Type B pancreatic cell (in vitro differentiated cells): Measurements from ENCODE around the gene PPM1F. TPM values are rescaled to one million over a fixed set of nuclear protein-coding genes. Genes with fewer than 3 reads are reported as not detected.

Experiments used
- DNase-seq: peaks from one replicate; pipeline ENCODE4 v3.0.0; 2021; ENCODE audit warnings: mixed read lengths; ENCODE audit not compliant: unreplicated experiment; ENCODE audit errors: extremely low spot score
- H3K27ac Mint-ChIP-seq: 2 replicates; pipeline ENCODE4 v1.8.0; 2021; ENCODE audit warnings: mild to moderate bottlenecking, mixed read lengths
- H3K27me3 Mint-ChIP-seq: 2 replicates; pipeline ENCODE4 v1.8.0; 2021; ENCODE audit warnings: mixed read lengths
- H3K36me3 Mint-ChIP-seq: 2 replicates; pipeline ENCODE4 v1.8.0; 2021; ENCODE audit warnings: mixed read lengths
- H3K4me1 Mint-ChIP-seq: one replicate; pipeline ENCODE4 v1.8.0; 2021; ENCODE audit warnings: mixed read lengths; ENCODE audit not compliant: unreplicated experiment
- H3K4me3 Mint-ChIP-seq: 2 replicates; pipeline ENCODE4 v1.8.0; 2021; ENCODE audit warnings: mild to moderate bottlenecking, mixed read lengths
- H3K9me3 Mint-ChIP-seq: 2 replicates; pipeline ENCODE4 v1.8.0; 2021; ENCODE audit warnings: mixed read lengths
- total RNA-seq: library from RNA; stranded (reverse); gene quantifications from 2 replicates; pipeline ENCODE4 v1.2.1, GENCODE V29; 2021; ENCODE audit warnings: low replicate concordance
- TF ChIP-seq, protein P1 (sequence below): fragments of 200-600 bp; sonication (generic); conservative IDR thresholded peaks from 2 replicates; pipeline ENCODE4 v1.5.0; 2021; ENCODE audit warnings: antibody characterized with exemption, mild to moderate bottlenecking

Gene PPM1F
- total RNA-seq, 1 donor from 2014 or later: 25.1 TPM

DNA sequence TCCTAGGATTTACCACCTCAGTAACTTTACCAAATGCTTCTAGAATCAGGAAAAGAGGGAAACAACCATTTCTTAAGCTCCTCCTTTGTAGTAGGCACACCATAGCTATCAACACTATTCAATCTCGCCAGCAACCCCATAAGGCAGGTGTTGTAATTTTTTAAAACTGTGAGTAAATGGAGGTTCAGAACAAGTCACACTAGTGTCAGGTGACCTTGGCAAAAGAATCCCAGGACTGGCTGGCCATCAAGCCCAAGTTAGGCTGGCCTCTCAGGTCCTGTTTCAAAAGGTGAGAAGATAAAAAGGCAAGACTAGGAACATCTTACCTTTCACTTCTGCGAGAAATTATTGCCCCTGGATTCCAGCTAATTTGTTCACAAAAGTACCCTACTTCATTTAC is 29.2 kb upstream of the PPM1F start:
- DNase-seq: no peak
- H3K27me3 Mint-ChIP-seq: no peaks in the 10 kb centered on the region
- H3K4me1 Mint-ChIP-seq: peaks cover 15% of the 10 kb centered on the region
- TF ChIP-seq, protein P1, sequence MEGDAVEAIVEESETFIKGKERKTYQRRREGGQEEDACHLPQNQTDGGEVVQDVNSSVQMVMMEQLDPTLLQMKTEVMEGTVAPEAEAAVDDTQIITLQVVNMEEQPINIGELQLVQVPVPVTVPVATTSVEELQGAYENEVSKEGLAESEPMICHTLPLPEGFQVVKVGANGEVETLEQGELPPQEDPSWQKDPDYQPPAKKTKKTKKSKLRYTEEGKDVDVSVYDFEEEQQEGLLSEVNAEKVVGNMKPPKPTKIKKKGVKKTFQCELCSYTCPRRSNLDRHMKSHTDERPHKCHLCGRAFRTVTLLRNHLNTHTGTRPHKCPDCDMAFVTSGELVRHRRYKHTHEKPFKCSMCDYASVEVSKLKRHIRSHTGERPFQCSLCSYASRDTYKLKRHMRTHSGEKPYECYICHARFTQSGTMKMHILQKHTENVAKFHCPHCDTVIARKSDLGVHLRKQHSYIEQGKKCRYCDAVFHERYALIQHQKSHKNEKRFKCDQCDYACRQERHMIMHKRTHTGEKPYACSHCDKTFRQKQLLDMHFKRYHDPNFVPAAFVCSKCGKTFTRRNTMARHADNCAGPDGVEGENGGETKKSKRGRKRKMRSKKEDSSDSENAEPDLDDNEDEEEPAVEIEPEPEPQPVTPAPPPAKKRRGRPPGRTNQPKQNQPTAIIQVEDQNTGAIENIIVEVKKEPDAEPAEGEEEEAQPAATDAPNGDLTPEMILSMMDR: no peak
- no peaks in the 10 kb centered on the region for H3K36me3 Mint-ChIP-seq
- peak overlapping the region; percentile 90 for H3K4me3 Mint-ChIP-seq
- H3K27ac Mint-ChIP-seq: peak overlapping the region; percentile 75
- H3K9me3 Mint-ChIP-seq: no peaks in the 10 kb centered on the region

DNA sequence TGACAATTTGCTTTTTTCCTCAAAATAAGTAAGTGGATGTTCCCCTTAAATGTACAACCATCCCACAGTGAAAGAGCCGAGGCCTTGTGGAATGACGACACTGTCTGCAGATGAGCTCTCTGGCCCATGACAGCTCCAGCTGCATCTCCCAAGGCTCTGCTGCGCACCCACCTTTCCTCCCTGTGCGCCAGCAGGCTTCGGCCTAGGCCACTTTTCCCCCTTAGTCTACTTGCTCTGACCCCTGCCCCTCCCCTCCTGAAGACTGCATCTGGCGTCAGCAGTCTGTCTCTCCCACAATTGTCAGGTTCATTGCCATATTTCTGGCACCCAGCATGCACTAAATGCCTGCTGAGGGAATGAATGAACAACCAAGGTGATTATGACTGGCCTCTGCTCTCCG is 27.9 kb upstream of the PPM1F start:
- no peak overlapping the region for H3K4me3 Mint-ChIP-seq
- H3K27ac Mint-ChIP-seq: no peak overlapping the region

DNA sequence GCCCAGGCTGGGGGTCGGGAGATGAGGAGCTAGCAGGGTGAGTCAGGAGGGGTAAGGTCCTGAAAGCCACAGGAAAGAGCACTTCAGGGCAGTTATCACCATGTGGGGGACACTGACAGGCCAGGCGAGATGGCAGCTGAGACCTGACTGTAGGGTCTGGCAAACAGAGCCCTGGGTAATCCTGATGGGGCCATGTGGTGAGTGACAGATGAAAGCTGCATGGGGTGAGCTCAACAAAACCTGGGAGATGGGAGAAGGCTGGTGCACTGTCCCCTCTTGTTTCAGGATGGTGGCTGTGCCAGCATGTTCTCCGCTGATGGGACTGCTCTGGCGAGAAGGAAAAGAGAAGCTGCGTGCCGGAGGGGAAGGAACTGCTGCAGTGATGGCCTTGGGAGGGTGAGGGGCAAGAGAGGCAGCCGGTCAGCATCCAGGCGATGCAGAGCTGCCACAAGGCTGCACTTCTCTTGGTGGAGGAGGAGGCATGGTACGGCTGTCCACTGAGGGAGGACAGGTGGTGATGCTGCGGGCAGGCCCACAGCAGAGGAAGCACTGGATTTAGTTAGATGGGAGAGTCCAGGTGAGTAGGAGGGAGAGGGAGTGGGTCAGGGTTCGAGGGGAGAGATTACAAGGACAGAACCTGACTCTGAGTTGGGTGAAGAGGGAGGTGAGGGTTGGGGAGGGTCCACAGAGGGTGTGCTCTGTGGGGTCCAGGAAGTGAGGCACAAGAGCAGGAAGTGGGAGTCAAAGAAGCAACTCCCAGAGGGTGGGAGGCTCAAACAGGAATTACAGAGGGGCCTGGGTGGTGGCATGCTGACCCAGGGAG is 26.1 kb upstream of the PPM1F start:
- peak overlapping the region; percentile 60 for H3K4me3 Mint-ChIP-seq
- H3K4me1 Mint-ChIP-seq: peaks cover 15% of the 10 kb centered on the region
- no peaks in the 10 kb centered on the region for H3K27me3 Mint-ChIP-seq

More for the DNA sequence above, 27.9 kb upstream of the PPM1F start:
- Mint-ChIP-seq H3K36me3 (no peaks in the 10 kb centered on the region), H3K9me3 (no peaks in the 10 kb centered on the region), H3K4me1 (peaks cover 15% of the 10 kb centered on the region), H3K27me3 (no peaks in the 10 kb centered on the region)
- no peak for DNase-seq
- TF ChIP-seq, protein P1: no peak

DNA sequence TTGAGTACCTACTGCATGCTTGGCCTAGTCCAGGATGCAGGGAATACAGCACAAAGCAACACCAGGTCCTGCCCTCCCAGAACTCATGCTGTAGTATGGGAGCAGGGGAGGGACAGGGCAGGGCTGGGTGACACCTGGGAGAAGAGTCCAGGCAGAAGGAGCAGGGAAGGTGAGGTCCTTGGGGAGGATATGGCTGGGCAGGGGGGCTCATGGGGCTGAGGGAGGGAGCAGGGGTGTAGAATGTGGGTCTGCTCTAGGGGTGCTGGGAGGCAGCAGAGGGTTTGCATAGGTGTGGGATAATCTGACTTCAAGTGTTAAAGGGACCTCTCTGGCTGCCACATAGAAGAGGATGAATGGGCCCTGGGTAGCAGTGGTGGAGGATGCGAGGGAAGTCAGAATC is 25.2 kb upstream of the PPM1F start:
- Mint-ChIP-seq H3K27me3 (no peaks in the 10 kb centered on the region), H3K4me3 (no peak overlapping the region), H3K4me1 (peaks cover 15% of the 10 kb centered on the region), H3K27ac (no peak overlapping the region), H3K36me3 (peaks cover 3% of the 10 kb centered on the region), H3K9me3 (no peaks in the 10 kb centered on the region)
- no peak for DNase-seq
- TF ChIP-seq, protein P1: no peak

More for the DNA sequence above, 26.1 kb upstream of the PPM1F start:
- no peak for DNase-seq
- peaks cover 3% of the 10 kb centered on the region for H3K36me3 Mint-ChIP-seq
- H3K27ac Mint-ChIP-seq: peak overlapping the region; percentile 32
- no peaks in the 10 kb centered on the region for H3K9me3 Mint-ChIP-seq
- TF ChIP-seq, protein P1: no peak

DNA sequence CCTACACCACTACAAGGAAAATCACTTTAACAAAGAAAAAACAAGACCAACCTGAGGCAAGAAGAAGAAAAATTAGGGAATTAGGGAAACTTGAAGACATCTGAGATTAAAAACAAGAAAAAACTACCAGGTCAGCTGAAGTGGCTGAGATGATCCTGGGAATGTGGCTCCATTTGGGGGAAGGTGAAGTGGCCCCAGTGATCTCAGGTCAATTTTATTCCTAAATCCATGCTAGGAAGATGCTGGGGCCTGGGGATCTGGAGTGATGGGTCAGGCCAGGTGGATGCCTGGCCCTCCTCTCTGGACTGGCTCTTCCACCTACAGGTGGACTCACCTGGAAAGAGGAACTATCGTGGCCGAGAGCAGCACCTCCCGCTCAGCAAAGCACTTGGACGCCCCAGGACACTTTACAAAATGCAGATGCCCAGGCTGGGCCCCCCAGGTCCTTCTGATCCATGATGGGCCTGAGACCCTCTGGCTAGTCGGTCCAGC is 23.3 kb upstream of the PPM1F start:
- Mint-ChIP-seq H3K9me3 (no peaks in the 10 kb centered on the region), H3K4me3 (no peak overlapping the region), H3K27me3 (no peaks in the 10 kb centered on the region), H3K27ac (no peak overlapping the region), H3K36me3 (peaks cover 3% of the 10 kb centered on the region), H3K4me1 (peaks cover 4% of the 10 kb centered on the region)
- TF ChIP-seq, protein P1: no peak
- DNase-seq: no peak
